ENCODE measurements around the gene THEM5.
"Not testable (repeated sequence)": the region's sequence is repeated elsewhere in the genome, so short reads cannot be mapped to it uniquely, and the experiment has no call there.

GRCh38 chr1:151884879-151885278 is 31.4 kb upstream of the THEM5 start:
- not testable (repeated sequence) for TF ChIP-seq EZH2 (IDR thresholded peaks at IDR 0.05); POLR2AphosphoS5 (IDR thresholded peaks at IDR 0.05; ENCODE audit: borderline replicate concordance, low read depth, low read length)
